ENCODE data around the gene CDH4. TPM values are rescaled to one million over a fixed set of nuclear protein-coding genes. Genes with fewer than 3 reads are reported as not detected.

CDH4 gene
- total and polyA plus RNA-seq, 2 of the 4 experiments (the other 2 are of a cell fraction), result 1.6 to 3.5 TPM

- in situ Hi-C loops (cut with MboI; ENCODE audit: low sequenced_read_pairs), result no loop called here
- no peaks in the 10 kb centered on the region for H3K4me1 ChIP-seq (ENCODE audit: control insufficient read depth, insufficient read depth, low read length)
- CTCF ChIA-PET, result no interaction called here
- H3K9me3 ChIP-seq (ENCODE audit: control insufficient read depth, insufficient read depth, low read length), result no peaks in the 10 kb centered on the region
- no peak overlapping the region for H4K91ac ChIP-seq (ENCODE audit: insufficient read depth, low read depth, low read length)
- H3K4me2 ChIP-seq (ENCODE audit: low read depth, low read length), result no peak overlapping the region
- H4K20me1 ChIP-seq (ENCODE audit: insufficient read depth, low read length), result peaks cover 4% of the 10 kb centered on the region; the same call in 1 of the 2 replicates
- intact Hi-C loops (cut with micrococcal nuclease), result no loop called here
- ATAC-seq (ENCODE audit: low read depth), result no peak
- H3K9me1 ChIP-seq (ENCODE audit: insufficient read depth, low read length), result no peaks in the 10 kb centered on the region
- H3K23ac ChIP-seq (ENCODE audit: low read depth, low read length), result no peak overlapping the region
- H2BK120ac ChIP-seq (ENCODE audit: low read depth, low read length), result no peak overlapping the region
- H3K4me3 ChIP-seq (ENCODE audit: insufficient read depth, low read depth, low read length), result no peak overlapping the region
- no peak overlapping the region for H3K56ac ChIP-seq (ENCODE audit: extremely low read depth, insufficient read depth, low read length)
- no peaks in the 10 kb centered on the region for H3K36me3 ChIP-seq (ENCODE audit: control insufficient read depth, insufficient read depth, low read length)
- H2BK15ac ChIP-seq (ENCODE audit: low read depth, low read length), result no peak overlapping the region
- no peak overlapping the region for H4K8ac ChIP-seq (ENCODE audit: low read depth in 2 of 2, low read length in 2 of 2)
- H3K79me1 ChIP-seq (ENCODE audit: low read depth in 1 of 2, low read length in 2 of 2), result no peaks in the 10 kb centered on the region
- dilution Hi-C loops (cut with HindIII; ENCODE audit: low sequenced_read_pairs, unreplicated experiment), result no loop called here
- 100% methylated on average over 2 of the region's 9 CpGs; no CpG with 5 or more reads in 1 of the 2 experiments for WGBS, 2 experiments (ENCODE audit: extremely low coverage in 2 of 2, insufficient read length in 1 of 2)
- no peak overlapping the region for H3K27ac ChIP-seq (ENCODE audit: insufficient read depth, low read length)
- H4K5ac ChIP-seq (ENCODE audit: low read depth, low read length), result no peak overlapping the region
- POLR2A ChIA-PET (ENCODE audit: unreplicated experiment), result no interaction called here
- no peak overlapping the region for H3K14ac ChIP-seq (replicated peaks; ENCODE audit: low read depth, low read length)
- no peak overlapping the region for H2AK9ac ChIP-seq (replicated peaks; ENCODE audit: low read depth, low read length, poor library complexity)
- no peaks in the 10 kb centered on the region for H3K27me3 ChIP-seq (ENCODE audit: control insufficient read depth, insufficient read depth, low read length)
- no peak overlapping the region for H3K4ac ChIP-seq (ENCODE audit: low read depth, low read length)
- no peak overlapping the region for H2BK20ac ChIP-seq (ENCODE audit: low read depth, low read length)
- no peak overlapping the region for H2AFZ ChIP-seq (replicated peaks; ENCODE audit: low read length, poor library complexity)
- H2AK5ac ChIP-seq (ENCODE audit: low read depth, low read length), result no peak overlapping the region
- no peak overlapping the region for H2BK5ac ChIP-seq (ENCODE audit: low read depth, low read length, poor library complexity, severe bottlenecking)
- no peak for TF ChIP-seq SMC3 (IDR thresholded peaks at IDR 0.05; ENCODE audit: low read depth, low read length)
- TF ChIP-seq RFX5 (IDR thresholded peaks at IDR 0.05; ENCODE audit: low read depth, low read length), result no peak
- TF ChIP-seq MAZ (IDR thresholded peaks at IDR 0.05; ENCODE audit: borderline replicate concordance, low read depth, low read length), result no peak
- no peak for TF ChIP-seq CEBPB (IDR thresholded peaks at IDR 0.05; ENCODE audit: low read depth, low read length)
- no peak for TF ChIP-seq MAFK (IDR thresholded peaks at IDR 0.05; ENCODE audit: low read depth, low read length)
- no peak for TF ChIP-seq BHLHE40 (IDR thresholded peaks at IDR 0.05; ENCODE audit: low read depth, low read length)
- no peak for TF ChIP-seq MXI1 (IDR thresholded peaks at IDR 0.05; ENCODE audit: borderline replicate concordance, low read depth, low read length)
- no peak for TF ChIP-seq USF2 (IDR thresholded peaks at IDR 0.05; ENCODE audit: low read depth, low read length)
- TF ChIP-seq RCOR1 (IDR thresholded peaks at IDR 0.05; ENCODE audit: insufficient replicate concordance, low read length), result no peak
- no peak for TF ChIP-seq FOS (IDR thresholded peaks at IDR 0.05; ENCODE audit: low read depth, low read length)
- no peak for TF ChIP-seq RAD21 (IDR thresholded peaks at IDR 0.05; ENCODE audit: low read length)
- TF ChIP-seq CHD1 (IDR thresholded peaks at IDR 0.05; ENCODE audit: low read depth, low read length), result no peak
- TF ChIP-seq ELK1 (IDR thresholded peaks at IDR 0.05; ENCODE audit: borderline replicate concordance, low read depth, low read length), result no peak
- no peak for TF ChIP-seq POLR2A (IDR thresholded peaks at IDR 0.05; ENCODE audit: low read depth, low read length)
- no peak for TF ChIP-seq NFE2L2 (IDR thresholded peaks at IDR 0.05; ENCODE audit: low read depth, low read length)
- no peak for TF ChIP-seq CTCF (conservative IDR thresholded peaks at IDR 0.05; ENCODE audit: low read depth, low read length)
- no TSS peak for BruUV-seq (replicated peaks)
- DNase-seq, result no peak
- H3K18ac ChIP-seq (ENCODE audit: low read depth, low read length), result no peak overlapping the region
- no peak overlapping the region for H3K9ac ChIP-seq (ENCODE audit: low read depth, low read length)
These were observed 276.5 kb downstream of the CDH4 start for GRCh38 chr20:61528591-61528990.

All from IMR-90 (cell line).